ENCODE data around the gene DUSP5.

GRCh38 chr10:110512461-110513187 lies 14.9 kb downstream of the DUSP5 start:
- peak in 1 of 2 donors; percentile 17 for TF ChIP-seq POLR2A (IDR thresholded peaks at IDR 0.05)
- TF ChIP-seq, protein P1, sequence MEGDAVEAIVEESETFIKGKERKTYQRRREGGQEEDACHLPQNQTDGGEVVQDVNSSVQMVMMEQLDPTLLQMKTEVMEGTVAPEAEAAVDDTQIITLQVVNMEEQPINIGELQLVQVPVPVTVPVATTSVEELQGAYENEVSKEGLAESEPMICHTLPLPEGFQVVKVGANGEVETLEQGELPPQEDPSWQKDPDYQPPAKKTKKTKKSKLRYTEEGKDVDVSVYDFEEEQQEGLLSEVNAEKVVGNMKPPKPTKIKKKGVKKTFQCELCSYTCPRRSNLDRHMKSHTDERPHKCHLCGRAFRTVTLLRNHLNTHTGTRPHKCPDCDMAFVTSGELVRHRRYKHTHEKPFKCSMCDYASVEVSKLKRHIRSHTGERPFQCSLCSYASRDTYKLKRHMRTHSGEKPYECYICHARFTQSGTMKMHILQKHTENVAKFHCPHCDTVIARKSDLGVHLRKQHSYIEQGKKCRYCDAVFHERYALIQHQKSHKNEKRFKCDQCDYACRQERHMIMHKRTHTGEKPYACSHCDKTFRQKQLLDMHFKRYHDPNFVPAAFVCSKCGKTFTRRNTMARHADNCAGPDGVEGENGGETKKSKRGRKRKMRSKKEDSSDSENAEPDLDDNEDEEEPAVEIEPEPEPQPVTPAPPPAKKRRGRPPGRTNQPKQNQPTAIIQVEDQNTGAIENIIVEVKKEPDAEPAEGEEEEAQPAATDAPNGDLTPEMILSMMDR (IDR thresholded peaks at IDR 0.05), result no peak
